Activated CD8-positive, alpha-beta memory T cell treated with anti-CD3 and anti-CD28 coated beads for 36 hours (primary cell): ENCODE data around the gene MPPE1. TPM values are rescaled to one million over a fixed set of nuclear protein-coding genes. Genes with fewer than 3 reads are reported as not detected.
"Not testable (repeated sequence)": the region's sequence is repeated elsewhere in the genome, so short reads cannot be mapped to it uniquely, and the experiment has no call there.

Source experiments
- CTCF ChIA-PET: fragments of 350-600 bp; sonication (Branson Sonifier 250); formaldehyde crosslinking; loops from one replicate; lab custom pipeline; 2021; ENCODE audit warnings: antibody characterized with exemption; lab: Charles Lee
- POLR2A ChIA-PET: fragments of 350-600 bp; sonication (Branson Sonifier 250); formaldehyde crosslinking; loops from one replicate; lab custom pipeline; 2021; ENCODE audit warnings: antibody characterized with exemption; lab: Charles Lee
- total RNA-seq, 2 experiments: library from RNA; stranded (reverse); gene quantifications; one replicate each; pipeline ENCODE4 v1.2.3, GENCODE V29; 2021

The MPPE1 gene, protein sequence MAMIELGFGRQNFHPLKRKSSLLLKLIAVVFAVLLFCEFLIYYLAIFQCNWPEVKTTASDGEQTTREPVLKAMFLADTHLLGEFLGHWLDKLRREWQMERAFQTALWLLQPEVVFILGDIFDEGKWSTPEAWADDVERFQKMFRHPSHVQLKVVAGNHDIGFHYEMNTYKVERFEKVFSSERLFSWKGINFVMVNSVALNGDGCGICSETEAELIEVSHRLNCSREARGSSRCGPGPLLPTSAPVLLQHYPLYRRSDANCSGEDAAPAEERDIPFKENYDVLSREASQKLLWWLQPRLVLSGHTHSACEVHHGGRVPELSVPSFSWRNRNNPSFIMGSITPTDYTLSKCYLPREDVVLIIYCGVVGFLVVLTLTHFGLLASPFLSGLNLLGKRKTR
- 10 to 100 TPM; 29.8 to 30.8 TPM for total RNA-seq

DNA sequence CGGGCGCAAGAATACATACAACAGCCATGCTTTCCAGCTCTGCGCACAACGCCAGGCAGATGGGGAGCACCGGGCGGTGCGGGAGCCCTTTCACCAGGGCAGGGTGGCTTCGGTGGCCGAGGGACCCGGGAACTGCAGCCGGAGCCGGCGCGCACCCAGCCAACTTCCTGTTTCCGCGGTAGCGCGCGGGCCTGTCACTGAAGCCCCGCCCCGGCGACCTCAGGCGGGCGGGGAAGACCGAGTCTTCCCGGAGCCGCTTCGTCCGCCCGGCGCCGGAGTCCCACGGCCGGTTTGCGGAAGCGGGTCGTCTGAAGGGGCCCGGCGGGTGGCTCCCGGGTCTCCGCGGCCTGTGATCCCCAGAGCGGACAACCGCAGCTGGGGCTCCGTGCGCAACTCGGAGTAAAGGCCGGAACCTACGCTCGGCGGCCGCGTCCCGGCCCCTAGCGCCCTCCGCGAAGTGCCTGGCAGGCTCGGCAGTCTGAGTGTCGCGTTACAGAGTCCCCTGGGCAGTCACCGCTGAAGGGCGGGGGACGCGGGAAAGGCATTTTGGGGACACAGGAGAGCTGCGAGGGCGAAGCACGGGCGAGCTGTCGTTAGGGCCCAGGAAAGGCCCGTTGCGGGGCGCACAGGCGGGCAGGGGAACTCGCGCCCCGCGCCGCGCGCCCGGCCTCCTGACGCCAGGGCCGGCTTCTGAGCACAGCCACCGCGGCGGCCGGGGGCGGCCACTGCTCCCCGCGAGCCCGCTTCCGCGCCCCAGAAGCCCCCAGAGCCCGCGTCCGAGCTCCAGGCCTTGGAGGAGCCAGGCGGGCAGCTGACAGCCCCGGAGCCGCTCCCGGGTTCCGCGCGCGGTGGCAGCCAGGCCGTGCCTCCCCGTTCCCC is at the start of gene MPPE1:
Gene MPPE1 (minus strand): TSS at position 136 of the 879 bp plus-strand sequence. CDS start 11,053 bp downstream, outside the sequence.
- CTCF ChIA-PET: interaction anchor here (1.2 kb wide), 1 partner anchor 29 kb away, joined by 4 read pairs; no protein-coding TSS in a partner anchor

DNA sequence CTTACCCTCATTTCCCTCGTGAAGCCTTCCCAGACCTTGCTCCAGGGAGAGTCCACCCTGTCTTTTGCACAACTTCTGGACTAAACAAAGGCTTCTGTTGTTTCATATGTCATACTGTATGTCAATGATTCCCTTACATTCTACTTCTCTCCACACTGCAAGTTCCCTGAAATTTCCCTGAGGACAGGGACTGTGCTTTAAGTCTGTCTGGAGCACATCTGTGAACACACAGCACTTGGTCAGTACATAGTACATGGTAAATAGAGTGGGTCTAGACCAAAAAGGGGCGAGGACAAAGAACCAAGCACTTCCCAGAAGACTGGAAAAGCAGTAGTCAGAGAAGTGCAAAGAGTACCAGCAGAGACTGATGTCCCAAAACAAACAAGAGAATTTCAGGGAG is 49.5 kb upstream of the MPPE1 start:
- POLR2A ChIA-PET: no interaction called here
- CTCF ChIA-PET: no interaction called here

More for the DNA sequence above, at the start of gene MPPE1:
- POLR2A ChIA-PET: interaction anchor here (0.6 to 1.2 kb wide), 3 partner anchors 56 to 72 kb away, joined by 3 to 5 read pairs (median 4); no protein-coding TSS in a partner anchor

DNA sequence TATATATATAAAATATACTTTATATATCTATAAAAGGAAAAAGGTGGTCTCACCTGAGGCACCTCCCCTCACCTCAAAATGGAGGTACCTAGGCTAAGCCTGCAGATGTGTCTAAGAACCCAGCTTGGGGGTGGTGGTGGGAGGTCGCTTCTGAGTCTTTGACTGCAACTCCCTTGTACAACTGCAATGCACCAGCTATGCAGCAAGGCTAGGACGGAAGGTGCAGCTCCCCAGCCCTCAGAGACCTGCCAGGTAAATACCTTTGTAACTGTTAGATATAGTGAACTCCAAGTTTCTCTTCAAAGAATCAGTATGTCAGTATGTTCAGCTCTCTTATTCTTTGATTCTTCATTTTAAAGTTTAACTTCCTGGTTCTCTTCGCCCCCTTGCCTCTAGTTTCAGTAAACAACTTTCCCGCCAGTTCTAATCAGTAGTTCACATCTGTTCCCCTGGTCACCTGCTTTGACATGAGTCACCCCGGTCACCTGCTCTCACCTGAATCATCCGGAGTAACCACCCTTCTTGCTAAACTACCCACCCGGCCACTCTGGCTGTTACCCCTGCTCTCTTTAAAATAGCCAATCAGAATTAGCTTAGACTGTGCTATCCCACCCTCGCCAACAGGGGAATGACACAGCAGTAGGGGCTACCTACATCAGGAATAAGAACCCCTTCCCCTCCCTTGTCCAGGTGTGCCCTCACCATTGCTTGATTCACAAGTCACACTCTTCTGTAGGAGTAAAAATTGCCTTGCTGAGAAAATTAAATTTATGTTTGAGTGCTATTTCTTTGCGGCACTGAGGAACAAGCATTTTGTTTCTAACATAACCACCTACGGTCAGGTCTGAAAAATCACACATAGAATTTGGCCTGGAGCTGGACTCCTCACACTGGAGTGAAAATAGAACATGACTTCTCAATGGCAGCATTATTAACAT is 48.5 kb upstream of the MPPE1 start:
- ChIA-PET POLR2A (no interaction called here), CTCF (no interaction called here)

DNA sequence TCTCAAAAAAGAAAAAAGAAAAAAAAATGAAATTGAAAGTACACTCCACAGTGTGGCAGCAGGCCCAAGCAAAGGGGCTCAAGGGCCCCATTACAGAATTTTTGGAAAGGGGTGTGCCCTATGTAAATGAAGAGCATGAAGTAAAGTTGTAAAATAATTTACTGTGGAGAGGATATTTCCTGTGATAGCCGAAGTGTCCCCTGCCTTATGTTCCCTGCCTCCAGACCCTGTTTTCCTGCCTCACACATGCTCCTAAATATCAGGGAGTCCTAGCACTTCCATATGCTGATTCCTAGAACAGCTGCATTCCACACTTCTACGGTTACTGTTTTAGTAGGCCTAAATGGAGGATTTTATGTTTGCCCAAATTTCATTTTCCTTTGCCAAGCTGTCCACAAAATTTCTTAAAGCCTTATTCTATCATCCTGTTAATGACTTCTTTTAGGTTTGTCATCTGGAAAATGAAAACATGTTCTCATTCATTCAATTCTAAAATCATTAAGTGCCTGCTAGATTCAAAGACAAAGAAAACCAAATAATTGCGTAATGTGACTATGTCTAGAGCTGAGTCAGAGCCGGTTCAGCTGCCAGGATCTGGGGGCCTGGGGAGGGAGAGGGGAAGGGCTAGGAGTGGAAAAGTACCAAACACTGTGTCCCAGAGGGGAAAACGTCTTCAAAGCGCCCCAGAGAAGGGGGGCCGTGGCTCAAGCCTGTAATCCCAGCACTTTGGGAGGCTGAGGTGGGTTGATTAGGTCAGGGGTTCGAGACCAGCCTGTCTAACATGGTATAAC is 47.3 kb upstream of the MPPE1 start:
- ChIA-PET POLR2A (no interaction called here), CTCF (interaction anchor here (1.4 kb wide), 1 partner anchor 11 kb away, joined by 3 read pairs; no protein-coding TSS in a partner anchor)

DNA sequence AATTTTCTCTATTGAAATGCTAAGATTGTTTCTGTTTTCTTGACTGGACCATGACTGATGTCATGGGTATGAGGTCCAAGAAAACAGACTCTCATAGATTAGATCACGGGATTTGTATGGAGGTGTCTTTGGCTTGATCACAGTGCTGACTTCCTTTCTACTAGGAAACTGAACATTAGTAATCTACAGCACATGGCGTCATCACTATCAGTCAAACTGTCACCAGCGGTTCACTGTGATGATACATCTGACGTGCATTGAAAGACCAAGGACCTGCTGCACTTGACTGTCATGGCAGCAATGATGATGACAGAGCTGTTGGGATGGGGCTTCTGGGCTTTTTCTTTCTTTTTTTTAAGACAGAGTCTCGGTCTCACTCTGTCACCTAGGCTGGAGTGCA is 45.0 kb upstream of the MPPE1 start:
- POLR2A ChIA-PET: no interaction called here
- CTCF ChIA-PET: interaction anchor here (0.8 kb wide), 1 partner anchor 44 kb away, joined by 5 read pairs; no protein-coding TSS in a partner anchor

DNA sequence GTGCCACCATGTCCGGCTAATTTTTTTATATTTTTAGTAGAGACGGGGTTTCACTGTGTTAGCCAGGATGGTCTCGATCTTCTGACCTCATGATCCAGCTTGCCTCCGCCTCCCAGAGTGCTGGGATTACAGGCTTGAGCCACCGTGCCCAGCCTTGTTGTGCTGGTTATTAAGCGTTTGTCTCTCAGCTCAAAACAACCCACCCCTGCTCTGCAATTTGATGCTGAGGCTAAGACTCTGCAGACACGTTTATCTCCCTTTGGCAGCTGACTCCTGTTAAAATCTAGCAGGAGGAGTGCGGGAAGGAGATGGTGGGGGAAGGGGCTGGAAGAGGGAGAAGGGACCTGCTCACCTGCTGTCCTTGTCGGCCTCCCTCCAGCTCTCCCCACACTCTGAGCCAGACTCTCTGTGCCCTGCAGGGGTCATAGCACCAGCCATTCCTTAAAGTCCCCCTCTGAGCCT is 43.3 kb upstream of the MPPE1 start:
- CTCF ChIA-PET: interaction anchor here (1.4 kb wide), 1 partner anchor 14 kb away, joined by 5 read pairs; no protein-coding TSS in a partner anchor
- POLR2A ChIA-PET: no interaction called here

DNA sequence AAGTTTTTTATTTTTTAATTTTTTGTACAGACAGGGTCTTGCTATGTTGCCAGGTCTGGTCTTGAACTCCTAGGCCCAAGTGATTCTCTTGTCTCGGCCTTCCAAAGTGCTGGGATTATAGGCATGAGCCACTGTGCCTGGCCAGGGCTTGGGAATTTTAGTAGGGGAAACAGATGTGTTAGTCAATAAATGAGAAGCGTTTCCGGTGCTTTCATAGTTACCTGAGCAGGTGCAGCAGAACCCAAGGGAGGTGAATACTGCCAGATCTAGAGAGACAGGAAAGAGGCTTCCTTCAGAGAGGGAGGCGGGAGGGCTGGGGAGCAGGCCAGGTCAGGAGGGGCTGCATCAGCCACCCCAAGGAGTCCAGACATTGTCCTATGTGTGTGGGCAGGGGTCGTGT is 42.7 kb upstream of the MPPE1 start:
- ChIA-PET CTCF (interaction anchor here (1.4 kb wide), 1 partner anchor 13 kb away, joined by 5 read pairs; no protein-coding TSS in a partner anchor), POLR2A (no interaction called here)

DNA sequence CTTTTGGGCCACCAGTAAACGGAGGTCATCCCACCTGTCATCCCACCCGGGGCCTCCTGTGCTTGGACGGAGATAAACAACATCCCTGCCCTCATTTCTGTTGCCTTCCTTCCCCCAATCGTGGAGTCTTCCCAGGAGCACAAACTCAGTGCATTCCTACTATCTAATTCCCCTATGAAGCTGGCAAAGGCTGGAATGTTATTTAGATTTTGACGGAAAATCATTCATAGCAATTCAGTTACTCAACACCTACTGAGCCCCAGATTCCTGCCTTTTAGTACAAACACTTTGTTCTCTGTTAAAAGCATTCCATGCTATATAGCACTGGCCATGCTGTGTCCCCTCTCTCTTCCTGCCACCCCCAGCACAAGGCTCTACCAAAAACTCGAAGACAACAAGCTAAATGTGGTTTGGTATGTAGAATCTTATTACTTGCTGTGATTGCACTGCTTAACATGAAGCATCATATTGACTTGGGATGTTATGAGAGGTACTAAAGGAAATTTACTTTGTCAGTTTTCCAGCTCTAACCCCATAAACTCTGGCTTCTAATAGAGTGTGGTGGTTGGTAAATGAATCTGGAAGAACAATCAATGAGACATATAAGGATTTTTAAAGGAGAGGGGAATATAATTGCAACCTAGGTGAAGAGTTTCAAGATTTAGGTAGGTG is 40.9 kb upstream of the MPPE1 start:
- ChIA-PET CTCF (no interaction called here), POLR2A (no interaction called here)

DNA sequence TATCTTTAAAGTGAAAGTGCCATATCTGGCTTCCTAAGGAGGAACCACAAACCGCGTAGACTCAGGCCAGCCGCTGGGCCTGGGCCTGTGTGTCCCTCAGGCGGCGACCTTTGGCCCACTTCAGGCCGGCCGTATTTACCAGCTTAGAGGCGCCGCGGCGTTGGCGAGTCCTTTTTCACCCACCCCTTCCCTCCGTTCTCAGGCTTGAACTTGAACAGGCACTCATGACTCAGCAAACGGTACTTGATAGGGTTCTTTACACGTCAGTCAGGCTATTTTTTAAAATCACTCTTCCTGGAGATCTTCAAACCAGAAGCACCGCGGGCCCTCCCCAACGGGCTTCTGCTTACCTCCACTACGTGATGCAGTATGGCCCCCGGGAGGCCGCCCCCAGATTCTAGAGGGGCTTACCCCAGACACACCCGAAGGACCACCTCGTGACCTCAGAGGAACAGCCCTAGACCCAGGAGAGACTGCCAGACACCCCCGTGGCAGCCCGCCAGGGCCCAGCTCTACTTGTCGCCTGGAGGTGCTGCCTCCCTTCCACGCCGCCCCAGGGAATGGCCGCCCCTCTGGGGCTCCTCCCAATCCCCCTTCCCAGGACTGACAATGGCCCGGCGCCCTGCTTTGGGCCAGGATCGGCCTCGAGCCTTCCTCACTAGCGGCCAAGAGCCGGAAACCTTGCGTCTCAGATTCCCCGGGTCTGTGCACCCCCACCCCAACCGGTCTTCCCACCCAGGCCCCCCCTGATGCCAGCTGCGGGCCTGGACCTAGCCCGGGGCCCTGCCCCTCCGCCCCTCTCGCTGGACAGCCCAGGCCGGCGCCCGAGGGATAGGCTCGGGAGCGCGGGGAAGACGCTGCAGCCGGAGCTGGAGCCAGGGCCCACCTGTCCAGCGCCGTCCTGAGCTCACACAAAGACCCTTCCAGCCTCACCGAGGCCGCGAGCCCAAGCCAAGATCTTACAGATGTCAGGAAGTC is 39.4 kb upstream of the MPPE1 start:
- POLR2A ChIA-PET: interaction anchor here (0.5 to 1.1 kb wide), 3 partner anchors 8 to 810 kb away, joined by 3 to 6 read pairs (median 4); partner anchors contain the start of gene IMPA2
- CTCF ChIA-PET: interaction anchor here (1.4 to 3.8 kb wide), 3 partner anchors 10 to 91 kb away, joined by 5 to 16 read pairs (median 9); no protein-coding TSS in a partner anchor

DNA sequence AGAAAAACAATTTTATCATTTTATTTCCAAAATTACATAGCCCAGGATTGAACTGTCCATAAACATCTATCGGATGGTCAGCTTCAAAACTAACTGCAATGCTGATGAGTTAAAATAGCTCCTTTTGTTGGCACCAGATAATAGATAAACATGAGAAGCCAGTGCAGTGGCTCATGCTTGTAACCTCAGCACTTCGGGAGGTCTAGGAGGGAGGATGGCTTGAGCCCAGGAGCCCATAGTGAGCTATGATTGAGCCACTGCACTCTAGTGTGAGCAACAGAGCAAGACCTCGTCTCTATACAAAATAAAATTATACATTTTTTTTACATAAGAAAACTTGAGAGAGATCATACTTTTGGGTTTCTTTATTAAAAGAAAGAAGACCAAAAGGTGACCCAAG is 38.6 kb upstream of the MPPE1 start:
- CTCF ChIA-PET: interaction anchor here (1.4 to 3.8 kb wide), 3 partner anchors 9 to 92 kb away, joined by 5 to 16 read pairs (median 9); no protein-coding TSS in a partner anchor
- POLR2A ChIA-PET: interaction anchor here (1.1 kb wide), 1 partner anchor 34 kb away, joined by 6 read pairs; the partner anchor contains the start of gene IMPA2

DNA sequence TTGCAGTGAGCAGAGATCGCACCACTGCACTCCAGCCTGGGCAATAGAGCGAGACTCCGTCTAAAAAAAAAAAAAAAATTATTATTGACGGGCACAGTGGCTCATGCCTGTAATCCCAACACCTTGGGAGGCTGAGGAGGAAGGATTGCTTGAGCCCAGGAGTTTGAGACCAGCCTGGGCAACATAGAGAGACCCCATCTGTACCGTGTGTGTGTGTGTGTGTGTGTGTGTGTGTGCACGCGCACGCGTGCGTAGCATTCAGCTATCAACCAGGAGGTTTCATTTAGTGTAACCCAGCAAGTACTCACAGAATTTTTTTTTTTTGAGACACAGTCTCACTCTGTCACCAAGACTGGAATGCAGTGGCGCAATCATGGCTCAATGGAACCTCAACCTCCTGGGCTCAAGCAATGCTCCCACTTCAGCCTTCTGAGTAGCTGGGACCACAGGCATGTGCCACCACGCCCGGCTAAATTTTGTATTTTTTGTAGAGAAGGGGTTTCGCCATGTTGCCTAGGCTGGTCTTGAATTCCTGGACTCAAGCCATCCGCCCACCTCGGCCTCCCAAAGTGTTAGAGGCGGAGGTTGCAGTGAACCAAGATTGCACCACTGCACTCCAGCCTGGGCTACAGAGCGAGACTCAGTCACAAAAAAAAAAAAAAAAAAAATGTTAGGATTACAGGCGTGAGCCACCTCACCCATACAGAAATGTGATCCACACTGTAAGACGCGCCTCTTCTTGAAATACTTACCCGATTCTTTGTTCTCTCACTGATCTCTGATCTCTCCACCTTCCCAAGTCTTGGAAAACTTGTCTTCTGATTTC is 37.9 kb upstream of the MPPE1 start:
- POLR2A ChIA-PET: not testable (repeated sequence)
- CTCF ChIA-PET: interaction anchor here (0.6 to 3.8 kb wide), 5 partner anchors 8 to 109 kb away, joined by 3 to 16 read pairs (median 5); no protein-coding TSS in a partner anchor

DNA sequence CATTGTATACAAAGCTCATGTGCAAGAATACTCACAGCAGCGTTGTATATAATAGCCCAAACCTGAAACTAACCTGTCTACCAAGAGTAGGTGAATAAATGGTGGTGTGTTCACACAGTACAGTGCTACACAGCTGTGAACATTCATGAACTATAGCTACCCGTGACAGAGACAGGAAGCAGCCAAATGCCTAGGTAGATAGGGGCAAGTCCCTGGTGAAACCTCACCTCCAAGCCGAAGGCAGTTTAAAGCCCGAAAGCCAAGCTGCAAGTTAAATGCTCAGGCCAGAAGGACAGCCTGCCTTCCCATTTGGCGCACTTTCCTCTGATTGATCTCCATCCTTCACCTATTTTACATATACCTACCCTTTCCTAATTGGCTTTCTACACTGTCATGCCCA is 36.7 kb upstream of the MPPE1 start:
- POLR2A ChIA-PET: no interaction called here
- CTCF ChIA-PET: interaction anchor here (1.1 to 3.8 kb wide), 2 partner anchors 51 to 94 kb away, joined by 3 to 16 read pairs; no protein-coding TSS in a partner anchor

DNA sequence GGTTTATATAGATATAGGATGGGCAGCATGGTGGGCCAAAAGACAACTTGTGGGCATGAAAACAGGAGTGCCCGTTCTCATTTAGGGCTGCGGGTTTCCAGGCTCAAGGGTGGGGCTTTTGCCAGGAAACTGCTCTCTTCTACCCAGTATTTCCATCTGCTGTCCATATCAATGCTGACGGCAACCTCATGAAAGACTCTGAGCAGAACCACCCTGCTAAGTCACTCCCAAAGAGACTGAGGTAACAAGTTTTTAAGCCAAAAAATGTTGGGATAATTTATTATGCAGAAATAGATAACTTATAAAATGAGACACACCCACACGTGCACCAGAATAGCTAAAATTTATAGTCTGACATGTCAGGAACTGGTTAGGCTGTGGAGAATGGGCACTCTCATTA is 36.1 kb upstream of the MPPE1 start:
- ChIA-PET CTCF (no interaction called here), POLR2A (no interaction called here)

DNA sequence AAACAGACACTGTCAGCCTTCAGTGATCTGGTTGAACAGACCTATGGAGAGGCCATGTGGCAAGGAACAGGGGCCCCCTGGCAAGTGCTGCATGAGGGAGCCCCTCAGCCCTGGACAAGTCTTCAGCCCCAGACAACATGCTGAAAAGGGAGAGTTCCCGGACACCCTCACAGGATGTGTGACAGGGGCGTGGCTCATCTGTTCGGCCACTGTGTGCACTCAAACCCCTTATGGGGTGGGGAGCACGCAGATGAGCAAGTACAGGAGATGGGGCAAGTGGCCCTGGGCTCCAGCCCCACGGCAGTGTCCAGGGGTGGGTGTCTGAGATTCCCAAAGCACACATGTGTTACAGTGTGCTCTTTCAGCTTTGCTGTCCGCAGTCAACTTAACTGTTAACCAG is 35.4 kb upstream of the MPPE1 start:
- POLR2A ChIA-PET: no interaction called here
- CTCF ChIA-PET: interaction anchor here (0.9 to 1.5 kb wide), 2 partner anchors 52 to 95 kb away, joined by 3 to 4 read pairs; no protein-coding TSS in a partner anchor

DNA sequence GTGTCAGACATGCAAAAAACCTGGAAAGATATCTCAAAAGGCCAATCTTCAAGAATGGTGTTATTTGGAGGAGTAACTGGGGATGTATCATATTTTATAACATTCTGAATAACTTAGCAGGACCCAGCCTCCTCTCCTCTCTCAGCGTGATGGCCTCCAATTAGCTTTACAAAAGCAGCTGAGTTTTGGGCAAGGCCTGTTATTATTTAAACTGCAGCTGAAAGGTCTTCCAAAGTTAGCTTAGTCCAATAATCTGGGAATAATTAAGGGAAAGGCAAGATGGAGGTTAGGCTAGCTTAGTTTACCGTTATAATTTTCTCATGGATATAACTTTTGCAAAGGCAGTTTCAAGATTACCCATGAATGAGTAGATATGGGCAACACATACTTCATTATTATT is 32.8 kb upstream of the MPPE1 start:
- ChIA-PET CTCF (interaction anchor here (0.7 to 2.0 kb wide), 4 partner anchors 55 to 98 kb away, joined by 3 to 7 read pairs (median 4); no protein-coding TSS in a partner anchor), POLR2A (no interaction called here)
